ENCODE results near the gene MCHR1. TPM values are rescaled to one million over a fixed set of nuclear protein-coding genes. Genes with fewer than 3 reads are reported as not detected.

Gene MCHR1
- total RNA-seq, 1 experiment from 2014 or later = 1.0 TPM

DNA sequence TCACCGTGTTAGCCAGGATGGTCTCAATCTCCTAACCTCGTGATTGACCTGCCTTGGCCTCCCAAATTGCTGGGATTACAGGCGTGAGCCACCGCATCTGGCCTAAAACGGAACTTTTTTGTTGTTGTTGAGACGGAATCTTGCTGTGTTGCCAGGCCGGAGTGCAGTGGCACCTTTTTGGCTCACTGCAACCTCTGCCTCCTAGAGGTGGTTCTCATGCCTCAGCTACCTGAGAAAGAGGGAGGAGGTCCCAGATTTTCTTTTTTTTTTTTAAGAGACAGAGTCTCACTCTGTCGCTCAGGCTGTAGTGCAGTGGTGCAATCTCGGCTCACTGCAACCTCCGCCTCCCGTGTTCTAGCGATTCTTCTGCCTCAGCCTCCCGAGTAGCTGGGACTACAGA lies 7.9 kb upstream of the MCHR1 start:
- peaks cover 13% of the 10 kb centered on the region for H3K9me3 Mint-ChIP-seq
- CTCF ChIA-PET = interaction anchor here (0.7 to 1.8 kb wide), 6 partner anchors 8 to 148 kb away, joined by 3 to 6 read pairs (median 4); partner anchors contain the start of genes MCHR1 and SLC25A17
- no peak for DNase-seq (ENCODE audit: low spot score)
- TF ChIP-seq CREM (CRISPR knock-in tag; IDR thresholded peaks at IDR 0.05) (no peak), SP1 (CRISPR knock-in tag; conservative IDR thresholded peaks at IDR 0.05) (no peak), ZNF138 (CRISPR knock-in tag; conservative IDR thresholded peaks at IDR 0.05) (no peak), NR1H2 (CRISPR knock-in tag; IDR thresholded peaks at IDR 0.05) (no peak), FOXK1 (CRISPR knock-in tag; IDR thresholded peaks at IDR 0.05) (no peak), HMGA2 (CRISPR knock-in tag; IDR thresholded peaks at IDR 0.05) (no peak), ZNF232 (CRISPR knock-in tag; IDR thresholded peaks at IDR 0.05) (no peak), TEAD1 (CRISPR knock-in tag; IDR thresholded peaks at IDR 0.05) (no peak)
- TF ChIP-seq, protein P1, sequence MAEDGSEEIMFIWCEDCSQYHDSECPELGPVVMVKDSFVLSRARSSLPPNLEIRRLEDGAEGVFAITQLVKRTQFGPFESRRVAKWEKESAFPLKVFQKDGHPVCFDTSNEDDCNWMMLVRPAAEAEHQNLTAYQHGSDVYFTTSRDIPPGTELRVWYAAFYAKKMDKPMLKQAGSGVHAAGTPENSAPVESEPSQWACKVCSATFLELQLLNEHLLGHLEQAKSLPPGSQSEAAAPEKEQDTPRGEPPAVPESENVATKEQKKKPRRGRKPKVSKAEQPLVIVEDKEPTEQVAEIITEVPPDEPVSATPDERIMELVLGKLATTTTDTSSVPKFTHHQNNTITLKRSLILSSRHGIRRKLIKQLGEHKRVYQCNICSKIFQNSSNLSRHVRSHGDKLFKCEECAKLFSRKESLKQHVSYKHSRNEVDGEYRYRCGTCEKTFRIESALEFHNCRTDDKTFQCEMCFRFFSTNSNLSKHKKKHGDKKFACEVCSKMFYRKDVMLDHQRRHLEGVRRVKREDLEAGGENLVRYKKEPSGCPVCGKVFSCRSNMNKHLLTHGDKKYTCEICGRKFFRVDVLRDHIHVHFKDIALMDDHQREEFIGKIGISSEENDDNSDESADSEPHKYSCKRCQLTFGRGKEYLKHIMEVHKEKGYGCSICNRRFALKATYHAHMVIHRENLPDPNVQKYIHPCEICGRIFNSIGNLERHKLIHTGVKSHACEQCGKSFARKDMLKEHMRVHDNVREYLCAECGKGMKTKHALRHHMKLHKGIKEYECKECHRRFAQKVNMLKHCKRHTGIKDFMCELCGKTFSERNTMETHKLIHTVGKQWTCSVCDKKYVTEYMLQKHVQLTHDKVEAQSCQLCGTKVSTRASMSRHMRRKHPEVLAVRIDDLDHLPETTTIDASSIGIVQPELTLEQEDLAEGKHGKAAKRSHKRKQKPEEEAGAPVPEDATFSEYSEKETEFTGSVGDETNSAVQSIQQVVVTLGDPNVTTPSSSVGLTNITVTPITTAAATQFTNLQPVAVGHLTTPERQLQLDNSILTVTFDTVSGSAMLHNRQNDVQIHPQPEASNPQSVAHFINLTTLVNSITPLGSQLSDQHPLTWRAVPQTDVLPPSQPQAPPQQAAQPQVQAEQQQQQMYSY (CRISPR knock-in tag; IDR thresholded peaks at IDR 0.05) = no peak
- TF ChIP-seq, protein P2, sequence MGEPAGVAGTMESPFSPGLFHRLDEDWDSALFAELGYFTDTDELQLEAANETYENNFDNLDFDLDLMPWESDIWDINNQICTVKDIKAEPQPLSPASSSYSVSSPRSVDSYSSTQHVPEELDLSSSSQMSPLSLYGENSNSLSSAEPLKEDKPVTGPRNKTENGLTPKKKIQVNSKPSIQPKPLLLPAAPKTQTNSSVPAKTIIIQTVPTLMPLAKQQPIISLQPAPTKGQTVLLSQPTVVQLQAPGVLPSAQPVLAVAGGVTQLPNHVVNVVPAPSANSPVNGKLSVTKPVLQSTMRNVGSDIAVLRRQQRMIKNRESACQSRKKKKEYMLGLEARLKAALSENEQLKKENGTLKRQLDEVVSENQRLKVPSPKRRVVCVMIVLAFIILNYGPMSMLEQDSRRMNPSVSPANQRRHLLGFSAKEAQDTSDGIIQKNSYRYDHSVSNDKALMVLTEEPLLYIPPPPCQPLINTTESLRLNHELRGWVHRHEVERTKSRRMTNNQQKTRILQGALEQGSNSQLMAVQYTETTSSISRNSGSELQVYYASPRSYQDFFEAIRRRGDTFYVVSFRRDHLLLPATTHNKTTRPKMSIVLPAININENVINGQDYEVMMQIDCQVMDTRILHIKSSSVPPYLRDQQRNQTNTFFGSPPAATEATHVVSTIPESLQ (CRISPR knock-in tag; IDR thresholded peaks at IDR 0.05) = no peak
- TF ChIP-seq, protein P3, sequence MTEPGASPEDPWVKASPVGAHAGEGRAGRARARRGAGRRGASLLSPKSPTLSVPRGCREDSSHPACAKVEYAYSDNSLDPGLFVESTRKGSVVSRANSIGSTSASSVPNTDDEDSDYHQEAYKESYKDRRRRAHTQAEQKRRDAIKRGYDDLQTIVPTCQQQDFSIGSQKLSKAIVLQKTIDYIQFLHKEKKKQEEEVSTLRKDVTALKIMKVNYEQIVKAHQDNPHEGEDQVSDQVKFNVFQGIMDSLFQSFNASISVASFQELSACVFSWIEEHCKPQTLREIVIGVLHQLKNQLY (CRISPR knock-in tag; IDR thresholded peaks at IDR 0.05) = no peak
- peaks cover 5% of the 10 kb centered on the region for H3K4me1 Mint-ChIP-seq
- no peak overlapping the region for H3K27ac Mint-ChIP-seq
- no peak overlapping the region for H3K4me3 Mint-ChIP-seq
- POLR2A ChIA-PET = no interaction called here
- peak; percentile 59 for ATAC-seq
- no peaks in the 10 kb centered on the region for H3K36me3 Mint-ChIP-seq
- H3K27me3 Mint-ChIP-seq (ENCODE audit: low read depth) = no peaks in the 10 kb centered on the region

DNA sequence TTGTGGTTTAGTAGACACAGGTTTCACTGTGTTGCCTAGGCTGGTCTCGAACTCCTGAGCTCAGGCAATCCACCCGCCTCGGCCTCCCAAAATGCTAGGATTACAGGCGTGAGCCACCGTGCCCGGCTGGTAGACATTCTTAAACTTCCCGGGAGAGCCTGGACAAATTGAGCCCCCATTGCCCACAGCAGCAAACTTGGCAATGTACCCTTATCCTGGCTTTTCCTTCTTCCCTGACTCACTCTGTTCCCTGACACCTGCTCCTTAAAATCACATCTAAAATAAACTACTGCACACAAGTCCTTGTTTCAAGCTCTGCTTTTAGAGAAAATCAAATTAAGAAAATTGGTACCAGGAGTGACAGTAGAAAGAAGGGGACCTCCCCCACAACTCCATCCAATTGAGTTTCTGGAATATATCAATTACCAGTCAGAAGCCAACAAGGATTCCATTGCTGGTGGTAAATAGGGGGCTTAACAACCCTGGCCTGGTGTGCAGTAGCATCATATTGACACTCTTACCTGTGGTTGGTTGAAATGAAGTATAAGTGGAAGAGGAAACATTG lies 7.4 kb upstream of the MCHR1 start:
- no peak overlapping the region for H3K27ac Mint-ChIP-seq
- H3K4me3 Mint-ChIP-seq = no peak overlapping the region
- ATAC-seq = no peak
- no peak for DNase-seq (ENCODE audit: low spot score)
- ChIA-PET CTCF (interaction anchor here (0.7 to 1.8 kb wide), 7 partner anchors 8 to 147 kb away, joined by 3 to 6 read pairs (median 3); partner anchors contain the start of genes MCHR1 and SLC25A17), POLR2A (no interaction called here)
- H3K4me1 Mint-ChIP-seq = peaks cover 5% of the 10 kb centered on the region
- peaks cover 13% of the 10 kb centered on the region for H3K9me3 Mint-ChIP-seq
- H3K27me3 Mint-ChIP-seq (ENCODE audit: low read depth) = no peaks in the 10 kb centered on the region
- H3K36me3 Mint-ChIP-seq = no peaks in the 10 kb centered on the region; the same call in 1 of the 2 replicates
- TF ChIP-seq, protein P4, sequence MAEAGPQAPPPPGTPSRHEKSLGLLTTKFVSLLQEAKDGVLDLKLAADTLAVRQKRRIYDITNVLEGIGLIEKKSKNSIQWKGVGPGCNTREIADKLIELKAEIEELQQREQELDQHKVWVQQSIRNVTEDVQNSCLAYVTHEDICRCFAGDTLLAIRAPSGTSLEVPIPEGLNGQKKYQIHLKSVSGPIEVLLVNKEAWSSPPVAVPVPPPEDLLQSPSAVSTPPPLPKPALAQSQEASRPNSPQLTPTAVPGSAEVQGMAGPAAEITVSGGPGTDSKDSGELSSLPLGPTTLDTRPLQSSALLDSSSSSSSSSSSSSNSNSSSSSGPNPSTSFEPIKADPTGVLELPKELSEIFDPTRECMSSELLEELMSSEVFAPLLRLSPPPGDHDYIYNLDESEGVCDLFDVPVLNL (CRISPR knock-in tag; IDR thresholded peaks at IDR 0.05; ENCODE audit: borderline replicate concordance, low read depth) = no peak
- TF ChIP-seq GRHL2 (CRISPR knock-in tag; IDR thresholded peaks at IDR 0.05; ENCODE audit: insufficient replicate concordance, severe bottlenecking) = no peak
- no peak for TF ChIP-seq SMAD3 (CRISPR knock-in tag; IDR thresholded peaks at IDR 0.05; ENCODE audit: borderline replicate concordance)
- TF ChIP-seq, protein P5, sequence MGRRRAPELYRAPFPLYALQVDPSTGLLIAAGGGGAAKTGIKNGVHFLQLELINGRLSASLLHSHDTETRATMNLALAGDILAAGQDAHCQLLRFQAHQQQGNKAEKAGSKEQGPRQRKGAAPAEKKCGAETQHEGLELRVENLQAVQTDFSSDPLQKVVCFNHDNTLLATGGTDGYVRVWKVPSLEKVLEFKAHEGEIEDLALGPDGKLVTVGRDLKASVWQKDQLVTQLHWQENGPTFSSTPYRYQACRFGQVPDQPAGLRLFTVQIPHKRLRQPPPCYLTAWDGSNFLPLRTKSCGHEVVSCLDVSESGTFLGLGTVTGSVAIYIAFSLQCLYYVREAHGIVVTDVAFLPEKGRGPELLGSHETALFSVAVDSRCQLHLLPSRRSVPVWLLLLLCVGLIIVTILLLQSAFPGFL (CRISPR knock-in tag; IDR thresholded peaks at IDR 0.05; ENCODE audit: borderline replicate concordance) = no peak
- TF ChIP-seq, protein P3 (CRISPR knock-in tag; IDR thresholded peaks at IDR 0.05) = no peak
- TF ChIP-seq IRF2 (CRISPR knock-in tag; IDR thresholded peaks at IDR 0.05; ENCODE audit: borderline replicate concordance, low read depth) = no peak
- TF ChIP-seq, protein P6, sequence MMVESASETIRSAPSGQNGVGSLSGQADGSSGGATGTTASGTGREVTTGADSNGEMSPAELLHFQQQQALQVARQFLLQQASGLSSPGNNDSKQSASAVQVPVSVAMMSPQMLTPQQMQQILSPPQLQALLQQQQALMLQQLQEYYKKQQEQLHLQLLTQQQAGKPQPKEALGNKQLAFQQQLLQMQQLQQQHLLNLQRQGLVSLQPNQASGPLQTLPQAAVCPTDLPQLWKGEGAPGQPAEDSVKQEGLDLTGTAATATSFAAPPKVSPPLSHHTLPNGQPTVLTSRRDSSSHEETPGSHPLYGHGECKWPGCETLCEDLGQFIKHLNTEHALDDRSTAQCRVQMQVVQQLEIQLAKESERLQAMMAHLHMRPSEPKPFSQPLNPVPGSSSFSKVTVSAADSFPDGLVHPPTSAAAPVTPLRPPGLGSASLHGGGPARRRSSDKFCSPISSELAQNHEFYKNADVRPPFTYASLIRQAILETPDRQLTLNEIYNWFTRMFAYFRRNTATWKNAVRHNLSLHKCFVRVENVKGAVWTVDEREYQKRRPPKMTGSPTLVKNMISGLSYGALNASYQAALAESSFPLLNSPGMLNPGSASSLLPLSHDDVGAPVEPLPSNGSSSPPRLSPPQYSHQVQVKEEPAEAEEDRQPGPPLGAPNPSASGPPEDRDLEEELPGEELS (CRISPR knock-in tag; IDR thresholded peaks at IDR 0.05) = no peak
- TF ChIP-seq, protein P7, sequence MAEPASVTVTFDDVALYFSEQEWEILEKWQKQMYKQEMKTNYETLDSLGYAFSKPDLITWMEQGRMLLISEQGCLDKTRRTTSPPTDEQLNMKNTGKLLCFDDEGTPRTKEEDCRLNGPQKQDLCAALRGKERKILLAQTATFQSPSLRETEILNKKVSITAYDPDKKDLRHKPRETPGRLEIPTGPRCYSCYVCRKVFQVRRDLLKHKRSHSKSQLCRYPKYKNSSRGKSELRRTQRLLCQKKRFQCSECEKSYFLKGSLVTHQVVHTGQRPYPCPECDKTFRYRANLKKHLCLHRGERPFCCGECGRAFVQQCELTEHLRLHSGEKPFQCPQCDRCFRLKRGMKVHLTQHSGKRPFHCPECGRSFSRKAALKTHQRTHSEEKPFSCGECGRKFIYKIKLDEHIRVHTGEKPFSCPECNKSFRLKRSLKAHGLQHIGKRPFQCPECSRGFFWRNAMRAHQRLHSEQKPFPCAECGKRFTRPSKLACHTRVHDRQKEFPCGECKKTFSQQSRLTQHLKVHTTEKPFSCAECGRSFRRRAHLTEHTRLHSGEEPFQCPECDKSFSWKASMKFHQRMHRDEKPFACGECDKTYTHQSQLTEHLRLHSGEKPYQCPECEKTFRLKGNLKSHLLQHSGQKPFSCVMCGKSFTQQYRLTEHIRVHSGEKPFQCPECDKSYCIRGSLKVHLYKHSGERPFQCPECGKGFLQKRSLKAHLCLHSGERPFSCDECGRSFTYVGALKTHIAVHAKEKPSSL (CRISPR knock-in tag; conservative IDR thresholded peaks at IDR 0.05) = no peak
- no peak for TF ChIP-seq SP1 (CRISPR knock-in tag; conservative IDR thresholded peaks at IDR 0.05)
- no peak for TF ChIP-seq NFATC4 (CRISPR knock-in tag; IDR thresholded peaks at IDR 0.05)
- no peak for TF ChIP-seq NFYB (CRISPR knock-in tag; conservative IDR thresholded peaks at IDR 0.05; ENCODE audit: low read depth)
- no peak for TF ChIP-seq ZNF416 (CRISPR knock-in tag; IDR thresholded peaks at IDR 0.05)
